IMR-90 (cell line): ENCODE data around the gene RPS19. TPM values are rescaled to one million over a fixed set of nuclear protein-coding genes. Genes with fewer than 3 reads are reported as not detected.

Experiments used
- ATAC-seq: fragments of 200-7000 bp; cut with Tn5 transposase; 2 replicates; pipeline ENCODE4 v1.9.1; 2020; ENCODE audit warnings: low read depth, mild to moderate bottlenecking, moderate library complexity
- BruUV-seq: library from RNA; stranded (reverse); fragments of 400-500 nt; replicated peaks from 2 replicates; lab custom pipeline; 2021; lab: Mats Ljungman, UMichigan
- CTCF ChIA-PET: fragments of 300-600 bp; formaldehyde crosslinking; extraction: SDS; loops from one replicate; lab custom pipeline; 2021; ENCODE audit warnings: antibody characterized with exemption; lab: Yijun Ruan, JAX
- POLR2A ChIA-PET: fragments of 300-600 bp; sonication (Branson Sonifier 250); formaldehyde crosslinking; loops from one replicate; lab custom pipeline; 2022; ENCODE audit warnings: antibody characterized with exemption; ENCODE audit not compliant: unreplicated experiment; lab: Charles Lee
- DNase-seq: peaks from one replicate; pipeline ENCODE4 v3.0.0; 2013
- H2AFZ ChIP-seq: replicated peaks from 2 replicates; pipeline ENCODE3; 2013; ENCODE audit warnings: low read length, mild to moderate bottlenecking; ENCODE audit not compliant: poor library complexity
- H2AK5ac ChIP-seq: 2 replicates; pipeline ENCODE4 v1.6.1; 2013; ENCODE audit warnings: low read depth, low read length, inconsistent platforms
- H2AK9ac ChIP-seq: replicated peaks from 2 replicates; pipeline ENCODE3; 2013; ENCODE audit warnings: mild to moderate bottlenecking, low read depth, low read length, moderate library complexity; ENCODE audit not compliant: poor library complexity
- H2BK120ac ChIP-seq: 2 replicates; pipeline ENCODE4 v1.6.1; 2013; ENCODE audit warnings: low read depth, low read length, inconsistent platforms
- H2BK15ac ChIP-seq: 3 replicates; pipeline ENCODE4 v1.6.1; 2013; ENCODE audit warnings: low read depth, low read length, inconsistent platforms
- H2BK20ac ChIP-seq: 2 replicates; pipeline ENCODE4 v1.6.1; 2013; ENCODE audit warnings: low read depth, mild to moderate bottlenecking, inconsistent platforms, low read length, moderate library complexity
- H2BK5ac ChIP-seq: 2 replicates; pipeline ENCODE4 v1.6.1; 2013; ENCODE audit warnings: mild to moderate bottlenecking, low read depth, low read length, inconsistent platforms; ENCODE audit not compliant: poor library complexity, severe bottlenecking
- H3K14ac ChIP-seq: replicated peaks from 2 replicates; pipeline ENCODE4 v1.6.1; 2013; ENCODE audit warnings: low read depth, low read length, inconsistent platforms
- H3K18ac ChIP-seq: 2 replicates; pipeline ENCODE4 v1.6.1; 2013; ENCODE audit warnings: low read depth, low read length, control low read depth
- H3K23ac ChIP-seq: 2 replicates; pipeline ENCODE4 v1.6.1; 2013; ENCODE audit warnings: low read depth, low read length, inconsistent platforms
- H3K27ac ChIP-seq: 2 replicates; pipeline ENCODE4 v1.5.1; 2013; ENCODE audit warnings: mild to moderate bottlenecking, control low read depth, low read length; ENCODE audit not compliant: insufficient read depth
- H3K27me3 ChIP-seq: 2 replicates; pipeline ENCODE4 v1.6.1; 2013; ENCODE audit warnings: low read length; ENCODE audit not compliant: control insufficient read depth, insufficient read depth
- H3K36me3 ChIP-seq: 2 replicates; pipeline ENCODE4 v1.6.1; 2013; ENCODE audit warnings: low read length, mixed read lengths; ENCODE audit not compliant: control insufficient read depth, insufficient read depth
- H3K4ac ChIP-seq: 2 replicates; pipeline ENCODE4 v1.6.1; 2013; ENCODE audit warnings: low read depth, low read length, inconsistent platforms
- H3K4me1 ChIP-seq: 2 replicates; pipeline ENCODE4 v1.6.1; 2013; ENCODE audit warnings: low read length, mixed read lengths; ENCODE audit not compliant: control insufficient read depth, insufficient read depth
- H3K4me2 ChIP-seq: 2 replicates; pipeline ENCODE4 v1.6.1; 2013; ENCODE audit warnings: low read depth, mild to moderate bottlenecking, control low read depth, low read length, moderate library complexity
- H3K4me3 ChIP-seq: 2 replicates; pipeline ENCODE4 v1.5.1; 2013; ENCODE audit warnings: low read depth, mild to moderate bottlenecking, control low read depth, low read length, moderate library complexity; ENCODE audit not compliant: insufficient read depth
- H3K56ac ChIP-seq: 2 replicates; pipeline ENCODE4 v1.6.1; 2013; ENCODE audit warnings: low read length, inconsistent platforms; ENCODE audit not compliant: insufficient read depth; ENCODE audit errors: extremely low read depth
- H3K79me1 ChIP-seq, 2 experiments: 2 replicates each; pipeline ENCODE4 v1.6.1; 2013; ENCODE audit warnings: low read length in 2 of 2, inconsistent platforms in 1 of 2, low read depth in 1 of 2
- H3K9ac ChIP-seq: 2 replicates; pipeline ENCODE4 v1.6.1; 2013; ENCODE audit warnings: low read depth, low read length, control low read depth
- H3K9me1 ChIP-seq: 2 replicates; pipeline ENCODE4 v1.6.1; 2013; ENCODE audit warnings: low read length, inconsistent platforms; ENCODE audit not compliant: insufficient read depth
- H3K9me3 ChIP-seq: 2 replicates; pipeline ENCODE4 v1.6.1; 2013; ENCODE audit warnings: low read length; ENCODE audit not compliant: control insufficient read depth, insufficient read depth
- H4K20me1 ChIP-seq: 2 replicates; pipeline ENCODE4 v1.6.1; 2013; ENCODE audit warnings: low read length, inconsistent platforms; ENCODE audit not compliant: insufficient read depth
- H4K5ac ChIP-seq: 2 replicates; pipeline ENCODE4 v1.6.1; 2013; ENCODE audit warnings: mild to moderate bottlenecking, low read depth, low read length, control low read depth
- H4K8ac ChIP-seq, 2 experiments: 2 replicates each; pipeline ENCODE4 v1.6.1; 2013; ENCODE audit warnings: low read depth in 2 of 2, low read length in 2 of 2, control low read depth in 1 of 2, inconsistent platforms in 1 of 2
- H4K91ac ChIP-seq: 2 replicates; pipeline ENCODE4 v1.6.1; 2013; ENCODE audit warnings: low read depth, low read length, inconsistent platforms; ENCODE audit not compliant: insufficient read depth
- BHLHE40 ChIP-seq: fragments of 150-350 bp; IDR thresholded peaks from 2 replicates; pipeline ENCODE4 v1.6.1; 2016; ENCODE audit warnings: mild to moderate bottlenecking, low read depth, low read length
- CEBPB ChIP-seq: IDR thresholded peaks from 2 replicates; pipeline ENCODE4 v1.6.1; 2012; ENCODE audit warnings: low read depth, low read length, improper control_type of control experiment
- CHD1 ChIP-seq: IDR thresholded peaks from 2 replicates; pipeline ENCODE4 v1.6.1; 2012; ENCODE audit warnings: low read depth, low read length, improper control_type of control experiment
- FOS ChIP-seq: fragments of 150-350 bp; IDR thresholded peaks from 2 replicates; pipeline ENCODE4 v1.6.1; 2016; ENCODE audit warnings: low read depth, low read length
- MAFK ChIP-seq: IDR thresholded peaks from 2 replicates; pipeline ENCODE4 v1.6.1; 2012; ENCODE audit warnings: low read depth, low read length, improper control_type of control experiment
- MAZ ChIP-seq: IDR thresholded peaks from 2 replicates; pipeline ENCODE4 v1.6.1; 2012; ENCODE audit warnings: low read depth, mild to moderate bottlenecking, low read length, improper control_type of control experiment, moderate library complexity, borderline replicate concordance
- MXI1 ChIP-seq: IDR thresholded peaks from 2 replicates; pipeline ENCODE4 v1.6.1; 2012; ENCODE audit warnings: low read depth, mild to moderate bottlenecking, low read length, moderate library complexity, borderline replicate concordance
- NFE2L2 ChIP-seq: fragments of 150-350 bp; IDR thresholded peaks from 2 replicates; pipeline ENCODE4 v1.6.1; 2016; ENCODE audit warnings: low read depth, mild to moderate bottlenecking, low read length
- POLR2A ChIP-seq: IDR thresholded peaks from 2 replicates; pipeline ENCODE4 v1.6.1; 2012; ENCODE audit warnings: mild to moderate bottlenecking, low read depth, low read length
- RAD21 ChIP-seq: IDR thresholded peaks from 2 replicates; pipeline ENCODE4 v1.6.1; 2012; ENCODE audit warnings: low read length, improper control_type of control experiment
- RCOR1 ChIP-seq: IDR thresholded peaks from 2 replicates; pipeline ENCODE4 v1.6.1; 2012; ENCODE audit warnings: mild to moderate bottlenecking, low read length, improper control_type of control experiment; ENCODE audit not compliant: insufficient replicate concordance
- RFX5 ChIP-seq: IDR thresholded peaks from 2 replicates; pipeline ENCODE4 v1.8.0; 2012; ENCODE audit warnings: low read depth, mild to moderate bottlenecking, low read length, moderate library complexity
- SMC3 ChIP-seq: fragments of 150-350 bp; IDR thresholded peaks from 2 replicates; pipeline ENCODE4 v1.6.1; 2016; ENCODE audit warnings: low read depth, mild to moderate bottlenecking, antibody characterized with exemption, low read length, moderate library complexity
- WGBS, 2 experiments: methylation state at CpG; one replicate each; pipeline versions ENCODE4 v1.1.5 to v1.1.7; 2013; ENCODE audit warnings: missing lambda C conversion rate in 2 of 2; ENCODE audit not compliant: insufficient read length in 1 of 2; ENCODE audit errors: extremely low coverage in 2 of 2; 5-methylcytosine and 5-hydroxymethylcytosine counted together
- dilution Hi-C: fragments of 300-500 bp; cut with HindIII; formaldehyde crosslinking; loops from one replicate; pipeline ENCODE4 v1.14.3; 2018; ENCODE audit warnings: low sequenced_read_pairs; ENCODE audit not compliant: unreplicated experiment
- in situ Hi-C: fragments of 300-500 bp; cut with MboI; formaldehyde crosslinking; loops from 3 replicates; pipeline ENCODE4 v1.14.3; 2019; ENCODE audit warnings: low sequenced_read_pairs, inconsistent platforms, mixed read lengths
- intact Hi-C: fragments of 100-400 bp; cut with micrococcal nuclease; formaldehyde crosslinking; loops from 2 replicates; pipeline ENCODE4 v1.10.0; 2022
- polyA plus RNA-seq, 3 experiments: library from polyadenylated mRNA; depleted of rRNA; stranded (reverse); fragments of >200 nt; gene quantifications; 2 replicates each; pipeline ENCODE4 v1.2.3, GENCODE V29; 2012; ENCODE audit warnings: low replicate concordance in 1 of 3
- total RNA-seq: library from RNA; depleted of rRNA; stranded (reverse); fragments of >200 nt; gene quantifications from 2 replicates; pipeline ENCODE4 v1.2.3, GENCODE V29; 2012
- TF ChIP-seq, protein P1 (sequence below): fragments of 150-350 bp; IDR thresholded peaks from 2 replicates; pipeline ENCODE4 v1.6.1; 2016; ENCODE audit warnings: low read depth, mild to moderate bottlenecking, low read length, moderate library complexity, borderline replicate concordance
- TF ChIP-seq, protein P2 (sequence below): fragments of 150-350 bp; IDR thresholded peaks from 2 replicates; pipeline ENCODE4 v1.6.1; 2017; ENCODE audit warnings: mild to moderate bottlenecking, antibody characterized with exemption, low read length, low read depth
- TF ChIP-seq, protein P3 (sequence below): conservative IDR thresholded peaks from 2 replicates; pipeline ENCODE4 v1.5.1; 2012; ENCODE audit warnings: mild to moderate bottlenecking, low read depth, low read length, improper control_type of control experiment

Gene RPS19
- total and polyA plus RNA-seq, 2 of the 4 experiments (the other 2 are of a cell fraction) = 230 to 3,988 TPM

DNA sequence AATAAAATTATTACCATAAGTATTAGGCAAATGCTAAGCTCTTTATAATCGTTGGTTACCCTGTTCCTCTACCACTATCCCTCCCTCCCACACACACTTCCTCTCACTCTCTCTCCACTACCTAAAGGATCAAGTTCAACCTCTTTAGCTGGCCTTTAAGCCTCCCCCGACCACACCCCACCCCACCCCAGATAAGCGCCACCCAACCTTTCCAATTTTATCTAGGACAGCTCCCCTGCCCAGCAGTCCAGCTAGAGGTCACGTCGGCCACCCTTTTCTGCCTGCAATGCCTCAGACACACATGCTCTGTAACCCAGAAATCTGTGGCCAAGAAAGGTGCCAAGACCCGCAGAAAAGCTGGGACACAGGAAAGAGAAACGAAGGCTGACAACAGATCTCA is 16.7 kb upstream of the RPS19 start:
- H4K91ac ChIP-seq = no peak overlapping the region
- H3K4me1 ChIP-seq = no peaks in the 10 kb centered on the region
- no peaks in the 10 kb centered on the region for H3K9me3 ChIP-seq
- H3K79me1 ChIP-seq = no peaks in the 10 kb centered on the region
- H3K23ac ChIP-seq = no peak overlapping the region
- intact Hi-C loops (no loop called here), dilution Hi-C loops (no loop called here), in situ Hi-C loops (no loop called here)
- H4K5ac ChIP-seq = no peak overlapping the region
- BruUV-seq = no TSS peak
- H3K36me3 ChIP-seq = no peaks in the 10 kb centered on the region
- no peak overlapping the region for H4K8ac ChIP-seq
- H4K20me1 ChIP-seq = no peaks in the 10 kb centered on the region
- H3K9me1 ChIP-seq = no peaks in the 10 kb centered on the region
- H3K9ac ChIP-seq = no peak overlapping the region
- DNase-seq (no peak), ATAC-seq (no peak)
- H2BK15ac ChIP-seq = no peak overlapping the region
- 60% methylated on average over 1 of the region's 7 CpGs; no CpG with 5 or more reads in 1 of the 2 experiments for WGBS, 2 experiments
- no peak overlapping the region for H2BK5ac ChIP-seq
- no peak overlapping the region for H2BK120ac ChIP-seq
- no peak overlapping the region for H3K4me2 ChIP-seq
- H3K56ac ChIP-seq = no peak overlapping the region
- no peak overlapping the region for H2AFZ ChIP-seq
- no peak overlapping the region for H3K4me3 ChIP-seq
- CTCF ChIA-PET = no interaction called here
- no peak overlapping the region for H2BK20ac ChIP-seq
- peaks cover 7% of the 10 kb centered on the region for H3K27me3 ChIP-seq
- no peak for TF ChIP-seq MAZ
- TF ChIP-seq, protein P1, sequence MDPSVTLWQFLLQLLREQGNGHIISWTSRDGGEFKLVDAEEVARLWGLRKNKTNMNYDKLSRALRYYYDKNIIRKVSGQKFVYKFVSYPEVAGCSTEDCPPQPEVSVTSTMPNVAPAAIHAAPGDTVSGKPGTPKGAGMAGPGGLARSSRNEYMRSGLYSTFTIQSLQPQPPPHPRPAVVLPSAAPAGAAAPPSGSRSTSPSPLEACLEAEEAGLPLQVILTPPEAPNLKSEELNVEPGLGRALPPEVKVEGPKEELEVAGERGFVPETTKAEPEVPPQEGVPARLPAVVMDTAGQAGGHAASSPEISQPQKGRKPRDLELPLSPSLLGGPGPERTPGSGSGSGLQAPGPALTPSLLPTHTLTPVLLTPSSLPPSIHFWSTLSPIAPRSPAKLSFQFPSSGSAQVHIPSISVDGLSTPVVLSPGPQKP = no peak
- TF ChIP-seq, protein P2, sequence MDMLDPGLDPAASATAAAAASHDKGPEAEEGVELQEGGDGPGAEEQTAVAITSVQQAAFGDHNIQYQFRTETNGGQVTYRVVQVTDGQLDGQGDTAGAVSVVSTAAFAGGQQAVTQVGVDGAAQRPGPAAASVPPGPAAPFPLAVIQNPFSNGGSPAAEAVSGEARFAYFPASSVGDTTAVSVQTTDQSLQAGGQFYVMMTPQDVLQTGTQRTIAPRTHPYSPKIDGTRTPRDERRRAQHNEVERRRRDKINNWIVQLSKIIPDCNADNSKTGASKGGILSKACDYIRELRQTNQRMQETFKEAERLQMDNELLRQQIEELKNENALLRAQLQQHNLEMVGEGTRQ = no peak
- no peak for TF ChIP-seq CEBPB
- no peak for TF ChIP-seq SMC3
- no peak for TF ChIP-seq RFX5
- no peak for TF ChIP-seq RAD21
- TF ChIP-seq MXI1 = no peak
- no peak for TF ChIP-seq MAFK
- no peak for TF ChIP-seq FOS
- TF ChIP-seq, protein P3, sequence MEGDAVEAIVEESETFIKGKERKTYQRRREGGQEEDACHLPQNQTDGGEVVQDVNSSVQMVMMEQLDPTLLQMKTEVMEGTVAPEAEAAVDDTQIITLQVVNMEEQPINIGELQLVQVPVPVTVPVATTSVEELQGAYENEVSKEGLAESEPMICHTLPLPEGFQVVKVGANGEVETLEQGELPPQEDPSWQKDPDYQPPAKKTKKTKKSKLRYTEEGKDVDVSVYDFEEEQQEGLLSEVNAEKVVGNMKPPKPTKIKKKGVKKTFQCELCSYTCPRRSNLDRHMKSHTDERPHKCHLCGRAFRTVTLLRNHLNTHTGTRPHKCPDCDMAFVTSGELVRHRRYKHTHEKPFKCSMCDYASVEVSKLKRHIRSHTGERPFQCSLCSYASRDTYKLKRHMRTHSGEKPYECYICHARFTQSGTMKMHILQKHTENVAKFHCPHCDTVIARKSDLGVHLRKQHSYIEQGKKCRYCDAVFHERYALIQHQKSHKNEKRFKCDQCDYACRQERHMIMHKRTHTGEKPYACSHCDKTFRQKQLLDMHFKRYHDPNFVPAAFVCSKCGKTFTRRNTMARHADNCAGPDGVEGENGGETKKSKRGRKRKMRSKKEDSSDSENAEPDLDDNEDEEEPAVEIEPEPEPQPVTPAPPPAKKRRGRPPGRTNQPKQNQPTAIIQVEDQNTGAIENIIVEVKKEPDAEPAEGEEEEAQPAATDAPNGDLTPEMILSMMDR = no peak
- TF ChIP-seq POLR2A = no peak
- no peak for TF ChIP-seq RCOR1
- TF ChIP-seq CHD1 = no peak
- no peak for TF ChIP-seq BHLHE40
- TF ChIP-seq NFE2L2 = no peak
- no peak overlapping the region for H2AK9ac ChIP-seq
- no peak overlapping the region for H3K18ac ChIP-seq
- POLR2A ChIA-PET = no interaction called here
- no peak overlapping the region for H3K4ac ChIP-seq
- H3K27ac ChIP-seq = no peak overlapping the region
- no peak overlapping the region for H2AK5ac ChIP-seq
- no peak overlapping the region for H3K14ac ChIP-seq
